DOHH2 (cell line): Measurements from ENCODE around the gene C9orf152.

Source experiments
- CTCF ChIP-seq: fragments of 200-600 bp; sonication (generic); IDR thresholded peaks from one replicate; pipeline ENCODE4 v1.5.1; 2014; ENCODE audit warnings: antibody characterized with exemption, mild to moderate bottlenecking, low read depth, low read length; ENCODE audit not compliant: poor library complexity, severe bottlenecking
- EZH2phosphoT487 ChIP-seq: fragments of 200-600 bp; sonication (generic); IDR thresholded peaks from 2 replicates; pipeline ENCODE4 v1.6.1; 2017; ENCODE audit warnings: borderline replicate concordance, mild to moderate bottlenecking, antibody characterized with exemption, low read length, moderate library complexity, mixed read lengths

- TF ChIP-seq CTCF (no peak), EZH2phosphoT487 (no peak)
These were observed at the start of gene C9orf152 for GRCh38 chr9:110208031-110208430.
